Activated naive CD4-positive, alpha-beta T cell treated with anti-CD3 and anti-CD28 coated beads, Interleukin-2, amount 50 U/mL, for 24 hours (primary cell): ENCODE results near the gene ELAC2.
"Not testable (repeated sequence)": the region's sequence is repeated elsewhere in the genome, so short reads cannot be mapped to it uniquely, and the experiment has no call there.

Experiments
- H3K27ac Mint-ChIP-seq: one replicate; pipeline ENCODE4 v1.8.0; 2021; ENCODE audit warnings: mild to moderate bottlenecking, mixed read lengths
- H3K27me3 Mint-ChIP-seq: one replicate; pipeline ENCODE4 v1.8.0; 2021; ENCODE audit warnings: mixed read lengths
- H3K36me3 Mint-ChIP-seq: one replicate; pipeline ENCODE4 v1.8.0; 2021; ENCODE audit warnings: mixed read lengths
- H3K4me1 Mint-ChIP-seq: one replicate; pipeline ENCODE4 v1.8.0; 2021; ENCODE audit warnings: mixed read lengths
- H3K4me3 Mint-ChIP-seq: one replicate; pipeline ENCODE4 v1.8.0; 2021; ENCODE audit warnings: mild to moderate bottlenecking, mixed read lengths
- H3K9me3 Mint-ChIP-seq: one replicate; pipeline ENCODE4 v1.8.0; 2021; ENCODE audit warnings: mixed read lengths

Gene ELAC2

DNA sequence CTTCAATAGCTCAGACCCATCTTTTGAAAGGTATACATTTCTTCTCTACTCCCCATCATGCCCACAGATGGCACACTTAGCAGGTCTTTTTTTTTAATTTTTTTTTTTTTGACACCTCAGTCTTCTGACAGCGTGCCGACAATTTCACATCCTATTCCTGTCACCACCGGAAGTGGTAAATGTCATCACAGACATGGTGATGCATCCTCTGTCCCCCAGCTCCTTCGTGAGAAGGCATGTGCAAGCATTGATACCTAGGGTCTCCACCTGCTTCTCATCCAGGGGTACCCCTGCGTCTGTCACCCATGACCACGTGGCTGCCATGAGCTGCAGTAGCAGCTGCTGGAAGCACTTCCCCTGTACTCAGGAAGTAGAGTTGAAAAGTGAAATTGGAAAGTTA, 35.6 kb downstream of the ELAC2 start:
- Mint-ChIP-seq H3K4me1 (no peaks in the 10 kb centered on the region), H3K27me3 (peaks cover 2% of the 10 kb centered on the region), H3K9me3 (no peaks in the 10 kb centered on the region), H3K27ac (no peak overlapping the region), H3K36me3 (no peaks in the 10 kb centered on the region), H3K4me3 (no peak overlapping the region)

DNA sequence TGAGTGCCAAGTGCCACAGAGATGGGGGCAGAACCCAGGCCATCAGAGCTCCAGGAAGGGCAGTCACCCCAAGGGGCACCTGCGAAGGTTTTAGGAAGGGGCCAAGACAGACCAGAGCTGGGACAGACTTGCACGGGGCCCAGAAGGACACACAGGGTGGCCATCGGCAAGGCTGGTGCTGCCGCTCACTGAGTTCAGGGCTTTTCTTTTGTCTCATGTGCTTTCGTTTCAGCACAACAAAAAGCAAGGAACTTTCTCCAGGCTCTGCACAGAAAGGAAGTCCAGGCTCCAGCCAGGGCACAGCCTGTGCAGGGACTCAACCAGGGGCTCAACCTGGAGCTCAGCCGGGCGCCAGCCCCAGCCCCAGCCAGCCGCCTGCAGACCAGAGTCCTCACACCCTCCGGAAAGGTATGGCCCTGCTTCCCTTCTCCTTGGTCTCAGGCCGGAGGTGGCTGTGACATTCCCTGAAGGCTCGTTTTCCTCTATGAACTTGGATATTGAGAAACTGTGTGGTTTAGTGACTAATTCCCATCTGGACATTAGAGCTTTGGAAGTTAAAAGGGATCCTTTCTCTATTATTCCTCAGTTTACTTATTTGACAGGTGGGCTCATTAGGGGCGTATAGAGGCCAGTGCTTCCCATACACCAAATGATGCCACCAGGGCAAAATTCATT, 37.9 kb downstream of the ELAC2 start:
- H3K27me3 Mint-ChIP-seq, result peaks cover 8% of the 10 kb centered on the region
- no peaks in the 10 kb centered on the region for H3K9me3 Mint-ChIP-seq
- H3K36me3 Mint-ChIP-seq, result no peaks in the 10 kb centered on the region
- no peaks in the 10 kb centered on the region for H3K4me1 Mint-ChIP-seq
- no peak overlapping the region for H3K27ac Mint-ChIP-seq
- H3K4me3 Mint-ChIP-seq, result no peak overlapping the region

DNA sequence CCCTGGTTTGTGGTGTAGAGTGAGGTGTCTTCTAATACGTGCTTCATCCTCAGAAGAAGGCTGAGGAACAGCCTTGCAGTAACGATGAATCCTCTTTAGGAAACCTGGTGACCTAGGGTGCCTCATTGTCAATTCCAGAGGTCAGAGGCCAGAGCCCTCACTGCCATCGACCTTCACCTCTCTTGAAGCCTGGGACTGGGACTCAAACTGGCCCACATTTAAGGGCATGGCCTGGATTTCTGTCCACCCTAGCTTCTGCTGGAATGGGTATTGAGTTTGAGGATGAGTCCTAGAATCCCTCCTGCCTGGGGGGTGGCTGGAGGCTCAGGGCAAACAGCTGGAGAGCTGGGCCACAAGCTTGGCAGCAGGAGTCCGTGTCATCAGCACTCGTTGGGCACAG, 38.6 kb downstream of the ELAC2 start:
- H3K4me1 Mint-ChIP-seq, result no peaks in the 10 kb centered on the region
- no peaks in the 10 kb centered on the region for H3K9me3 Mint-ChIP-seq
- H3K27me3 Mint-ChIP-seq, result peaks cover 11% of the 10 kb centered on the region
- H3K27ac Mint-ChIP-seq, result no peak overlapping the region
- no peaks in the 10 kb centered on the region for H3K36me3 Mint-ChIP-seq
- no peak overlapping the region for H3K4me3 Mint-ChIP-seq

DNA sequence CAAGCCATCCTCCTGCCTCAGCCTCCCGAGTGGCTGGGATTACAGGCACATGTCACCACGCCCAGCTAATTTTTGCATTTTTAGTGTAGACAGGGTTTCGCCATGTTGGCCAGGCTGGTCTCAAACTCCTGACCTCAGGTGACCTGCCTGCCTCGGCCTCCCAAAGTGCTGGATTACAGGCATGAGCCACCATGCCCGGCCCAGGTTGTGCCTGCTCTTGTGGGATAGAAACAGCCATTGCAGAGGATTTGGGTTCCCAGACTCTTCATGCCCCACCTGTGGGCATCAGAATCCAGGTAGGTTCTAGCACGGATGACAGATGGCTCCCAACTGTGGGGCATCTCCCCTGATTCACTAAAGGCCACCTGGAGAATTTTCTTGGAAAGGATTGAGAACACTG, 39.0 kb downstream of the ELAC2 start:
- H3K36me3 Mint-ChIP-seq, H3K9me3 Mint-ChIP-seq, H3K27ac Mint-ChIP-seq, H3K4me1 Mint-ChIP-seq, H3K4me3 Mint-ChIP-seq: not testable (repeated sequence)
- peaks cover 11% of the 10 kb centered on the region for H3K27me3 Mint-ChIP-seq

DNA sequence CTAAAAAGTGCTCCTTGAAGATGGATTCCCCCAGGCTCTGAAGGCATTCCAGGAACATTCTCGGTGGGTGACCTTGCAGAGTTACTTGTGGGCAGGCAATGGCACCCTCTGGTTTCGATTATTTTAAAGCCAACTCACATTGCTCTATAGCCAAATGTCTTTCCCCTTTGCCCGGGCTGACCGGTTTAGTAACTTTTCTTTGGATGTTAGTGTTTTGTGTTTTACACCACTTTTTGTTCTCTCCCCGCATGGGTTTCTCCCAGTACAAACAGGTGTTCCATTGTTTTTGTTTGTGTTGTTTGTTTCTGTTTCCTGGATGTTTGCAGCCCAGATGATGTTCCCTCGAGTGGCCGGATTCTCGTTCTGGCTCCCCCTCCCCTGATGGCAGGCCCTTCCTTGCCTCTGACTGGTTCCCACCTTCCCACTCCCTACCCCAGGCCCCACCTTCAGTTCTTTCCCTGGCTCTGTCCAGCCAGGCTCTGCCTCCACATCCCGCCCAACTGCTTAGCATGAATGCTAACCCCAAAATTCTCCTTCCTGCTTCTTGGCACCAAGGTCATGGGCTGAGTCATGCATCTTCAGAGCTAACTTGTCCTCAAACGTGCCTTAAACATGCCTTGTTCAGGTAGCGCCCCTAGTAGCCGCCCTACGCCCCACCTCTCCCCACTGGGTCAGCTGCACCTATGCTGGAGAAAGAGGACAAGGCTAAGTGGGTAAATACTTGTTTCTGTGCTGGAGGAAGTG, 40.6 kb downstream of the ELAC2 start:
- Mint-ChIP-seq H3K27ac (no peak overlapping the region), H3K9me3 (no peaks in the 10 kb centered on the region), H3K4me3 (no peak overlapping the region), H3K36me3 (no peaks in the 10 kb centered on the region), H3K4me1 (no peaks in the 10 kb centered on the region), H3K27me3 (peaks cover 18% of the 10 kb centered on the region)

DNA sequence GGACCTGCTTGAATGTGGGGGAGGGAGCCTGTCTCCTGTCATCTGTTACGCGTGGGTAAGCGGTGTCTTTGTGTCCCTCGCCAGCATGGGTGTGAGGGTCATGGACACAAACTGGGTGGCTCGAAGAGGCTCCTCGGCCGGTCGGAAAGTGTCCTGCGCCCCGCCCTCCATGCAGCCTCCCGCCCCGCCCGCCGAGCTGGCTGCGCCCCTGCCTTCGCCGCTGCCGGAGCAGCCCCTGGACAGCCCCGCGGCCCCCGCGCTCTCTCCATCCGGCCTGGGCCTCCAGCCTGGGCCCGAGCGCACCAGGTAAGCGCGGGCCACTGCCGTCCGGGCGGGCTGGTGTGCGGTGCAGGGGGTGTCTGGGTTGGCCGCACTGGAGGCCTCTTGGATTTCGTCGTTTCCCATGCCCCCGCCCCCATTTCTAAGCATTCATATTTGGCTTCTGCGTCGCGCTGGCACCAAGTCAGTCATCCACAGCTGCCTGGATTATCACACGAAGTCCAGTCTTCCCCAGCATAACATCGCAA, 43.8 kb downstream of the ELAC2 start:
- Mint-ChIP-seq H3K4me1 (no peaks in the 10 kb centered on the region), H3K36me3 (no peaks in the 10 kb centered on the region), H3K27ac (no peak overlapping the region), H3K27me3 (peaks cover 27% of the 10 kb centered on the region), H3K4me3 (no peak overlapping the region), H3K9me3 (no peaks in the 10 kb centered on the region)

DNA sequence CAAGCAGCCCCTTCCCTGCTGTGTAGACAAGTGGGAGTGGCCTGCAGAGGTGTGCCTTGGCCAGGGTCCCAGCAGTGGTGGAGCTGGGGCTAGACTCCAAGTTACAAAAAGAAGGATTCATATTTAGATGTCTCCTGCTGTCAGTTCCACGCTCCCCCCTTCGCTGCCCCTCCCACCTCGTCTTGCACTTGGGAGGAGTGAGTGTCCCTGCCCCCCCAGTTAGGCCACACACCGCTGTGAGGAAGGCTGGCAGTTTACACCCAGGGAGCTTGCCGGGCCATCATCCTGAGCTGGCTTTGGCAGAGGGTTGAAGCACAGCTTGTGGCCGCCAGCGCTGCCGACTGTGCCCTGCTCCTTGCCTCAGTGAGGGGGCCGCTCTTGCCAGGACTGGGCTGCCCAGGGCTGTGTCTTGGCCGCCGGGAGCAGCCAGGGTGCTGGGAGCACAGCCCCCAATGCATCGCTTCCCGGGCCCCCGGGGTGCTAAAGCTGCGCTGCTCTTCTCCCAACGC, 44.3 kb downstream of the ELAC2 start:
- no peak overlapping the region for H3K4me3 Mint-ChIP-seq
- H3K4me1 Mint-ChIP-seq, result no peaks in the 10 kb centered on the region
- H3K27ac Mint-ChIP-seq, result no peak overlapping the region
- no peaks in the 10 kb centered on the region for H3K9me3 Mint-ChIP-seq
- no peaks in the 10 kb centered on the region for H3K36me3 Mint-ChIP-seq
- H3K27me3 Mint-ChIP-seq, result peaks cover 26% of the 10 kb centered on the region

DNA sequence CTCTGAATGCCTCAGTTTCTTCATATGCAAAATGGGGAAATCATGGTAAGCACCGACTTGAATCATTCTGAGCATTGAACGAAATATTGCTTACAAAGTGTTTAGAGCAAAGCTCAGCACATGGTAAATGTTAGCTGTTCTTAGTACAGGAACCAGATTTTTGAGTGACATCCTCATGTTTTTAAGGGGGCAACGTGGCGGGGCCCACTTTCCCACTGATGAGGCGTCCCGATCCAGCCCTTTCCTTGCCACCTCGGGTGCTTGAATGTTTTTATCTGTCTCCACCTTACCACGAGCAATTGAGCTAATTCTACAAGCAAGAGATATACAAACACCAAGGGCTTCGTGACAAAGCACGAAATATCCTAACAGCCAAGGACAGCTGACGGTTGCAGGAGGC, 49.9 kb downstream of the ELAC2 start:
- no peaks in the 10 kb centered on the region for H3K36me3 Mint-ChIP-seq
- H3K9me3 Mint-ChIP-seq, result no peaks in the 10 kb centered on the region
- H3K27me3 Mint-ChIP-seq, result peaks cover 11% of the 10 kb centered on the region
- no peaks in the 10 kb centered on the region for H3K4me1 Mint-ChIP-seq
- no peak overlapping the region for H3K27ac Mint-ChIP-seq
- H3K4me3 Mint-ChIP-seq, result no peak overlapping the region

DNA sequence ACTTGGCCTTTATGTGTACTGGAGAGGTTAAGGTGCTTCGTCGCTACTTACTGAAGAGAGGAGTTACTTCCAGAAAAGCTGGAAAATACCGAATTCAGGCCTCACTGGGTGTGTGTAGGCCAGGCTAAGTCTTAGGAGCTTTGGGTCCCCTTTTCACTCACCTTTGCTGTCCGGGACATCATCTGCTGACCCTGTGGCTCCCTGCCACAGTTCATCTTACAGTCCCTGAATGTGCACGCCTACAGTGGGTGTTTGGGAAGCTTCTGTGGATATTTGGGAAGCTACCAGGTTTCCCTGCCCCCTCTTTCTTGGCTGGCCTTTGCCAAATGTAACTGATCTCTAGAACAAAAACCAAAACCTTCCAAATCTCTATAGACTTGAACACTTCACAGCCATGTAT, 51.4 kb downstream of the ELAC2 start:
- H3K27me3 Mint-ChIP-seq, result peaks cover 9% of the 10 kb centered on the region
- H3K9me3 Mint-ChIP-seq, result no peaks in the 10 kb centered on the region
- H3K4me1 Mint-ChIP-seq, result no peaks in the 10 kb centered on the region
- H3K4me3 Mint-ChIP-seq, result no peak overlapping the region
- H3K36me3 Mint-ChIP-seq, result no peaks in the 10 kb centered on the region
- no peak overlapping the region for H3K27ac Mint-ChIP-seq

DNA sequence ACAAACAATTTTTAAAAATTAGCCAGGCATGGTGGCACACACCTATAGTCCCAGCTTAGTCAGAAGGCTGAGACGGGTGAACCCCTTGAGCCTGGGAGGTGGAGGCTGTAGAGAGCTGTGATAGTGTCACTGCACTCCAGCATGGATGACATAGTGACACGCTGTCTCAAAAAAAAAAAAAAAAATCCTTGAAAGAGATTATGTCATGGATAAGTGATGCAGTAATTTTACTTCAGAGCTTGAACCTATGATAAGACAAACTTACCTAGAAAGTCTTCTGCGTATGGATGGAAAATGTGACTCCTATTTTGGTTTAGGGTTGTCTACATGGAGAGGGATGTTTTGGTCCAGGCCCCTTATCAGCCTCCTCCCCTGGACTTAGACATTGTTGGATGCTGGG, 51.8 kb downstream of the ELAC2 start:
- H3K4me1 Mint-ChIP-seq, result no peaks in the 10 kb centered on the region
- H3K27me3 Mint-ChIP-seq, result peaks cover 7% of the 10 kb centered on the region
- no peaks in the 10 kb centered on the region for H3K36me3 Mint-ChIP-seq
- no peak overlapping the region for H3K4me3 Mint-ChIP-seq
- no peaks in the 10 kb centered on the region for H3K9me3 Mint-ChIP-seq
- H3K27ac Mint-ChIP-seq, result no peak overlapping the region

DNA sequence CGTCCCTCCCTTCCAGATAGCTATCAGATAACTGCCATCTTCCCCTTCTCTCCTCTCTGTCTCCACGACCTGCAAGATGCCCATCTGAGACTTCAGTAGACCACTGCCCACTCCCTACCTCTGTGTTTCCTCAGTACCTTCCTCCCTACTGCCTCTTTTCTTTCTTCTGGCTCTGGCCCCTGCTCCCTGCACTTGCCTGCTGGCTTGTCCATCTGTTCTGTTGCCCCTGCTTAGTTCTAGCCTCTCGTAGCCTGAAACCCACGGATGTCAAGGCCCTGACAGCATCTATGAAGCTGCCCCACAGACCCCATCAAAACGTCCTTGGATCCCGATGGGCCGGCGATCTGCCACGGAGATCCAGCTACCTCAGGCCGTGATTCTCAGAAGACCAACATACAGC, 53.0 kb downstream of the ELAC2 start:
- Mint-ChIP-seq H3K27ac (no peak overlapping the region), H3K4me3 (no peak overlapping the region), H3K4me1 (no peaks in the 10 kb centered on the region), H3K27me3 (peaks cover 7% of the 10 kb centered on the region), H3K36me3 (no peaks in the 10 kb centered on the region), H3K9me3 (no peaks in the 10 kb centered on the region)

DNA sequence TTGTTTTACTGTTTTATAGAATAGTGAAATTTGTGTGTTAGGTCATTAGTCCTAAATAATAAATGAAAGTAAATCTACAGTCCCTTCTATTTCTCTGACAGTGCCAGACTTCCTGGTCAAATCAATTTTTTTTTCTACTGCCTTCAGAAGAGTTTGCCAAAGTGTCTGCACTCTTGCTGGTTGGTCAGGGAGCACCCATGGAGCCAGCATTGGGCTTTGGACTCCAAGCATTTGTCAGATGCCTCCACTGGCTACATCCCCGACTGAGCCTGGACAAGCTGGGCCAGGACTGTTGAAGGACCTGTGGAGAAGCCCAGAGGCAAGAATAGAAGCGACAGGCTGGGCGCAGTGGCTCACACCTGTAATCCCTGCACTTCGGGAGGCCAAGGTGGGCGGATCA, 53.7 kb downstream of the ELAC2 start:
- H3K4me1 Mint-ChIP-seq, result no peaks in the 10 kb centered on the region
- H3K4me3 Mint-ChIP-seq, result no peak overlapping the region
- no peak overlapping the region for H3K27ac Mint-ChIP-seq
- H3K27me3 Mint-ChIP-seq, result peaks cover 6% of the 10 kb centered on the region
- no peaks in the 10 kb centered on the region for H3K9me3 Mint-ChIP-seq
- H3K36me3 Mint-ChIP-seq, result no peaks in the 10 kb centered on the region

DNA sequence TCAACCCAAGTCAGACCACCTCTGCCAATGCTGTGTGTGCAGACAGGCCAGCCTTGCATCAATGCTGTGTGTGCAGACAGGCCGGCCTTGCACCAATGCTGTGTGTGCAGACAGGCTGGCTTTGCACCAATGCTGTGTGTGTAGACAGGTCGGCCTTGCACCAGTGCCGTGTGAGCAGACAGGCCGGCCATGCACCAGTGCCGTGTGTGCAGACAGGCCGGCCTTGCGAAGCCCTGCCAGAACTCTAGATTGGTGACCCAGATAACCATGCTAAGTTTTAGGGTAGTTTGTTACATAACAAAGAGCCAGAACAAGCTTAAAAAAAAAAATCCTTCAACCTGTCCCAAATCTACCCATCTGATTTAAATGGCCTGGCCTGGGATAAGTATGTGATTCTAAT, 54.3 kb downstream of the ELAC2 start:
- no peaks in the 10 kb centered on the region for H3K4me1 Mint-ChIP-seq
- H3K36me3 Mint-ChIP-seq, result no peaks in the 10 kb centered on the region
- H3K9me3 Mint-ChIP-seq, result no peaks in the 10 kb centered on the region
- no peak overlapping the region for H3K4me3 Mint-ChIP-seq
- H3K27me3 Mint-ChIP-seq, result peaks cover 5% of the 10 kb centered on the region
- no peak overlapping the region for H3K27ac Mint-ChIP-seq

DNA sequence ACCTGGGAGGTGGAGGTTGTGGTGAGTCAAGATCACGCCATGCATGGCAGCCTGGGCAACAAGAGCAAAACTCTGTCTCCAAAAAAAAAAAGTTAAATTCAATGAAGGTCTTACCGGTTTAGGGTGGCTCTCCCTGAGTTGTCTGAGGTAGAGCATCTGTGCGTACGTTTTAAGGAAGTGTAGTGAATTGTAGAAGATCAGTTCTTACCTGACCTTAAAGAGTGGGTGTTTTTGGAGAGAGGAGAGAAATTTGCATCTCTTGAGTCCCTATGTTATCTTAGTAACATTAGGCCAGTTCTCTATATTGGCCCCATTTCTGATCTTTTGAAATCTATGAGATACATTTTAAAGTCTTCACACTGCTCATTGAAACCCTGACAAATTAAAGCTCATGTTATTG, 56.2 kb downstream of the ELAC2 start:
- no peaks in the 10 kb centered on the region for H3K36me3 Mint-ChIP-seq
- H3K4me3 Mint-ChIP-seq, result no peak overlapping the region
- no peaks in the 10 kb centered on the region for H3K4me1 Mint-ChIP-seq
- no peaks in the 10 kb centered on the region for H3K9me3 Mint-ChIP-seq
- peaks cover 5% of the 10 kb centered on the region for H3K27me3 Mint-ChIP-seq
- no peak overlapping the region for H3K27ac Mint-ChIP-seq

DNA sequence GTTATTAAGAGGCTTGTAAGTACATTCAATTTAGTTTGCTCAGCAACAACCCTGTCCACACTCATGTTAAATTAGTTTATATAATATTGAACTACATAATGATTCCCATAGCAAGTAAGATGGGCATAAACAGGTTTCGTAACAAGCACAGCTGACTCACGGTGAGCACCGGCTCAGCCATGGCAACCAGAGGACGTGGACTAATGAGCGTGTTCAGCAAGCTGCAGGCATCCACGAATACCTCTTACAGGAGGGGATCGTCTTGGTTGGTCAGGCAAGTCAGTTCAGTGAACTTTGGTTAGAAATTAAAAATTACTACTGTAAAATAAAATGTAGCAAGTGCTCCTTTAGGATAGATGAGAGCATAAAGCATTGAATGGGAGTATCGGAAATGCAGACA, 58.4 kb downstream of the ELAC2 start:
- H3K27ac Mint-ChIP-seq, result no peak overlapping the region
- no peaks in the 10 kb centered on the region for H3K4me1 Mint-ChIP-seq
- no peak overlapping the region for H3K4me3 Mint-ChIP-seq
- H3K27me3 Mint-ChIP-seq, result peaks cover 5% of the 10 kb centered on the region
- no peaks in the 10 kb centered on the region for H3K9me3 Mint-ChIP-seq
- no peaks in the 10 kb centered on the region for H3K36me3 Mint-ChIP-seq

DNA sequence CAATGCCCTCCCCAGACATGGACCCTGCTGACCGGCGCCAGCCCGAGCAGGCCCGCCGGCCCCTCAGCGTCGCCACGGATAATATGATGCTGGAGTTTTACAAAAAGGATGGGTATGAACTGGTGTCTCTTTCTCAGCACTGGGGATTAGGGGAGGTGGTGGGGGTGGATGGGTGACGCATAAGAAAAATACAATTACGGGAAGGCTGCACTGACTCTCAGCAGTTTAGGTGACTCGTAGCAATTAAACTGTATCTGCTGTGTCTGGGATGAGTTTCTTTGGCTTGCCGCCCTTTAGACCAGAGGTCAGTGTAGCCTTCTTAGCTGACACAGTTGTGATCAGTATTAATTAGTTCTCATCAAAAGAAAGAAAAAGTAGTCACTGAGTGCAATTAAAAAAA, 59.0 kb downstream of the ELAC2 start:
- no peaks in the 10 kb centered on the region for H3K9me3 Mint-ChIP-seq
- no peaks in the 10 kb centered on the region for H3K36me3 Mint-ChIP-seq
- no peaks in the 10 kb centered on the region for H3K4me1 Mint-ChIP-seq
- no peak overlapping the region for H3K4me3 Mint-ChIP-seq
- no peak overlapping the region for H3K27ac Mint-ChIP-seq
- peaks cover 5% of the 10 kb centered on the region for H3K27me3 Mint-ChIP-seq
